DMS53 treated with DMSO at 0.1 percent for 48 hours (cell line): Measurements from ENCODE around the gene AGAP1.

ENCODE experiments used
- DNase-seq: peaks from one replicate; lab custom pipeline; 2025; ENCODE audit not compliant: unreplicated experiment; lab: John Stamatoyannopoulos, UW

Gene AGAP1

GRCh38 chr2:236171680-236172254, 677.9 kb downstream of the AGAP1 start:
- no peak for DNase-seq

GRCh38 chr2:236172255-236173035, 678.6 kb downstream of the AGAP1 start:
- DNase-seq = no peak

- no peak for DNase-seq
Observed at GRCh38 chr2:236173036-236173728, 679.3 kb downstream of the AGAP1 start.

- DNase-seq = no peak
Observed at GRCh38 chr2:236173729-236174607, 680.1 kb downstream of the AGAP1 start.

- no peak for DNase-seq
Observed at GRCh38 chr2:236175548-236176150, 681.8 kb downstream of the AGAP1 start.

GRCh38 chr2:236176417-236176816, 682.6 kb downstream of the AGAP1 start:
- DNase-seq = no peak

GRCh38 chr2:236176951-236177350, 683.1 kb downstream of the AGAP1 start:
- no peak for DNase-seq

GRCh38 chr2:236177604-236177966, 683.7 kb downstream of the AGAP1 start:
- no peak for DNase-seq

- DNase-seq = peak; percentile 62
Observed at GRCh38 chr2:236177967-236178889, 684.4 kb downstream of the AGAP1 start.

- no peak for DNase-seq
Observed at GRCh38 chr2:236178890-236179235, 685.0 kb downstream of the AGAP1 start.

- DNase-seq = peak; percentile 16
Observed at GRCh38 chr2:236179236-236180075, 685.6 kb downstream of the AGAP1 start.

GRCh38 chr2:236180076-236180816, 686.4 kb downstream of the AGAP1 start:
- DNase-seq = no peak

GRCh38 chr2:236180831-236181453, 687.1 kb downstream of the AGAP1 start:
- peak; percentile 45 for DNase-seq
